ENCODE data around the gene NFIX.

The NFIX gene

DNA sequence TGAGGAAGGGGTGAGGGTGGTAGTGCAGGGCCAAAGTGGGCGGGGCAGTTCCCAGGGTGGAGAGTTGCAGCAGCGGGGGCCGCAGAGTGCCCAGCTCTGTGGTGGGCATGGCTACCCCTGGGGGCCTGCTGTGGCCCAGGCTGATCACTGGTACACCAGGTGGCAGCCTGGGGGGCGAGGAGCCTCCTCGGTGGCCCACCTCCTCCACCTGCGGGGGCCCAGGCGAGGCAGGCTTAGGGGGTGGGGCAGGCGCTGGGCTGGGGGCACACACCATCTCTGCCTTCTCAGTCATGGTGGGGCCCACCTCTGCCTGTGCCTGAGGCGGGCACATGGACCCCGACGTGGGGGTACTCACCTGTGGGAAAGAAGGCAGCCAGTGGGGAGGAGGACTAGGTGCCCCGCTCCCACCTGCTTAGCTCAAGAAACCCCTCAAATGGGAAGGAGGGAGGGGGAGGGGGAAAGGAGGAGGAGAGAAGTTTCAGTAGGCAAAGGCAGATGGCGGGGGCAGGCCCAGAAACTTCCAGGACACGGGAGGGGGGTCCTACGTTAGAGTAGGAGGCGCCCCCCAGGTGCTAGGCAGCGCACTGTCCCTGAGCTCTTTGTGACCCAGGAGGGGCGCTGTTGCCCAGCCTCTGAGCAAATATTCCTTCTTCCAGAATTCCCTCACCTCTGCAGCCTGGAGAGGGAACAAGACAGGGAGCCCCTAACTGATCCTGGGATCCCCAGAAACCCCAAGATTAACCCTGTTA, 105.7 kb downstream of the NFIX start:
- Histone ChIP-seq H3K9ac (ENCODE audit: low read depth, low read length) (no peak overlapping the region), H3K4me1 (ENCODE audit: insufficient read depth, low read length) (no peaks in the 10 kb centered on the region), H3K27ac (ENCODE audit: low read length) (no peak overlapping the region), H3K4me3 (ENCODE audit: low read length) (no peak overlapping the region), H3K27me3 (ENCODE audit: insufficient read depth, low read length) (peaks cover 75% of the 10 kb centered on the region), H3K9me3 (ENCODE audit: insufficient read depth, low read depth, low read length) (no peaks in the 10 kb centered on the region), H3K36me3 (ENCODE audit: insufficient read depth, low read depth, low read length) (no peaks in the 10 kb centered on the region; the same call in 1 of the 2 replicates)

DNA sequence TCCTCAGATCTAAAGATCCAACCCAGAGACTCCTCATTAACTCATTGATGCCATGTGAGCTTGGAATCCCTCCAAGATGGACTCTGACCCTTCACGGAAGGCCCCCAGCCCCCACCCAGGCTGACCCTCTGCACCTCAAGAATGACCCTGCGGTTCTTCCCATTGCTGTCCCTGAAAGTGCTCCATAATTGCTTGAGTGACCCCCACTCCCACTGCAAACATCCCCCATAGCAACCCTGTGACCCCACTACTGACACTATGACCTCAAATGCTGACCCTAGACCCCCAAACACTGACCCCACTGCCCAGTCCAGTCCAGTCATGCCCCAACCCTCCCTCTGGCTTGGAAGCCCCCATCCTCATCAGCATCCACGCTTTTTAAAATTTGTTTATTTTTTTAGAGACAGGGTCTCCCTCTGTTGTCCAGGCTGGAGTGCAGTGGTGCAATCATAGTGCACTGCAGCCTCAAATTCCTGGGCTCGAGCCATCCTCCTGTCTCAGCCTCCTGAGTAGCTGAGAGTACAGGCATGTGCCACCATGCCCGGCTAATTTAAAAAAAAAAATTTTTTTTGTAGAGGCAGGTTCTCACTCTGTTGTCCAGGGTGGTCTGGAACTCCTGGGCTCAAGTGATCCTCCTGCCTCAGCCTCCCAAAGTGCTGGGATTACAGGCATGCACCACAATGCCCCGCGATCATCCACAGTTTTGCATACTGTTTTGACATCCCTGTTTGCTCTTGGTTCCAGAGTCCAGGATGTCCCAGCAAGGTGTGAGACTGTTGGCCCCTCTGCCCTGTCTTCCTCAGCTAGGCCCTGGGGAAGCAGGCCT, 106.5 kb downstream of the NFIX start:
- H3K27ac ChIP-seq (ENCODE audit: low read length) = no peak overlapping the region
- H3K9me3 ChIP-seq (ENCODE audit: insufficient read depth, low read depth, low read length) = no peaks in the 10 kb centered on the region
- peaks cover 67% of the 10 kb centered on the region for H3K27me3 ChIP-seq (ENCODE audit: insufficient read depth, low read length)
- no peak overlapping the region for H3K4me3 ChIP-seq (ENCODE audit: low read length)
- H3K4me1 ChIP-seq (ENCODE audit: insufficient read depth, low read length) = no peaks in the 10 kb centered on the region
- H3K9ac ChIP-seq (ENCODE audit: low read depth, low read length) = no peak overlapping the region
- peaks cover 4% of the 10 kb centered on the region; the same call in 1 of the 2 replicates for H3K36me3 ChIP-seq (ENCODE audit: insufficient read depth, low read depth, low read length)

DNA sequence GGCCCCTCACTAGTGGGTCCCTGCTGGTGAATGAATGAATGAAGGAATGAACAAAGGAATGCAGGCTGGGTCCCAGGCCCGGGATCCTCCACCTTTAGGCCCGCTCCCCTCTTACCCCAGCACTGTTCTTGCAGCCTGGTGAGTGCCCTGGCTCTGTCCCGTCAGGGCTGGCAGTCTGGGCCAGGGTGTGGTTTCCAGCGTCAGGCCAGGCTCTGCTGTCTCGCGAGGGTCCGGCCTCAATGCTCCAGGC, 107.1 kb downstream of the NFIX start:
- Histone ChIP-seq H3K27ac (ENCODE audit: low read length) (no peak overlapping the region), H3K9me3 (ENCODE audit: insufficient read depth, low read depth, low read length) (no peaks in the 10 kb centered on the region), H3K4me3 (ENCODE audit: low read length) (peak overlapping the region; percentile 55; the same call in 1 of the 2 replicates), H3K9ac (ENCODE audit: low read depth, low read length) (no peak overlapping the region), H3K4me1 (ENCODE audit: insufficient read depth, low read length) (no peaks in the 10 kb centered on the region), H3K36me3 (ENCODE audit: insufficient read depth, low read depth, low read length) (peaks cover 7% of the 10 kb centered on the region; the same call in 1 of the 2 replicates), H3K27me3 (ENCODE audit: insufficient read depth, low read length) (peaks cover 62% of the 10 kb centered on the region)

DNA sequence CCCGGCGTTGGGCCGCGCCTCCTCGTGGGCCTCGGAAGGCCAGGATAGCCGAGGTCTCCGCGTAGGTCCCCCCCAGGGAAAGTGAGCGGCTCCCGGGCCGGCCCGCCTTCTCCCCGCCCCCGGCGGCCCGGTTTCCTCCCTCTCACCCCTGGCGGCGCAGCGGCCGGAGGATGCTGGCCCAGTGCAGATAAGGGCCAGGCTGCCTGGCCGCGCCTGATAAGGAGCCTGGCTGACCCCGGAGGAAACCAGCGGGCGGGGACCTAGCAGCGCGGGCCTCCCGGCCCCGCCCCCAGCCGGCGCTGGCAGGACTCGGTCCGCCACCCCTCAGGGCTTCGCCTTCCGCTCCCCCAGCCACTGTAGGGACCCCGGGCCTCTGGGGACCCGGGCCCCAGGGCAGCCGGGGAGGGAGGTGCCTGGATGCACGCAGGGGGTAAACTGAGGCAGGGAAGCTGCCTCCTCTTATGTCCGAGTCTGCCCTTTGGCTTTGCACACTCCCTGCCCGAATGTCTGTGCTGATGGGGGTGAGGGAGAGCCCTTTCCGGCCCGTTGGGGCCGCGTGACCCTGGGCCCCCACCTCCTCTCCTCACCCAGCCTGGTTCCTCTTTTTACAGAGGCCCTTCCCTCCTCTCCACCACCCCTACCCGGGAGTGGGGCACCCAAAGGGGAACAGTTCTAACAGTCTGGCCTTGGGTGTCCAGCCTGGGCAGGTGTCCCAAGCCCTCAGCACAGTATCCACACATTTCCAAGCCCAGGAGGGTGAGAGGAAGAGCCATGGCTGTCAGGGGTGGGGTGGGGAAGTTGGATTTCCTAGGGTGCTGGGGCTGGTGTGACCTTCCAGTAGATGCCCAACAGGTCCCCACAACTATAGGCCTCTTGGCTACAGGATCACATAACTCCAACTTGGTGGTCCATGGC, 107.6 kb downstream of the NFIX start, which contains the start of gene LYL1:
Gene LYL1, minus strand, starts transcription at position 193 of the 915 bp plus-strand sequence. CDS start 1,687 bp downstream, outside the sequence.
- peaks cover 56% of the 10 kb centered on the region for H3K27me3 ChIP-seq (ENCODE audit: insufficient read depth, low read length)
- no peaks in the 10 kb centered on the region for H3K9me3 ChIP-seq (ENCODE audit: insufficient read depth, low read depth, low read length)
- H3K36me3 ChIP-seq (ENCODE audit: insufficient read depth, low read depth, low read length) = peaks cover 11% of the 10 kb centered on the region; the same call in 1 of the 2 replicates
- H3K27ac ChIP-seq (ENCODE audit: low read length) = no peak within 1 kb of the TSS
- peak within 1 kb of the TSS; percentile 55; the same call in 1 of the 2 replicates for H3K4me3 ChIP-seq (ENCODE audit: low read length)
- no peaks in the 10 kb centered on the region for H3K4me1 ChIP-seq (ENCODE audit: insufficient read depth, low read length)
- no peak within 1 kb of the TSS for H3K9ac ChIP-seq (ENCODE audit: low read depth, low read length)

DNA sequence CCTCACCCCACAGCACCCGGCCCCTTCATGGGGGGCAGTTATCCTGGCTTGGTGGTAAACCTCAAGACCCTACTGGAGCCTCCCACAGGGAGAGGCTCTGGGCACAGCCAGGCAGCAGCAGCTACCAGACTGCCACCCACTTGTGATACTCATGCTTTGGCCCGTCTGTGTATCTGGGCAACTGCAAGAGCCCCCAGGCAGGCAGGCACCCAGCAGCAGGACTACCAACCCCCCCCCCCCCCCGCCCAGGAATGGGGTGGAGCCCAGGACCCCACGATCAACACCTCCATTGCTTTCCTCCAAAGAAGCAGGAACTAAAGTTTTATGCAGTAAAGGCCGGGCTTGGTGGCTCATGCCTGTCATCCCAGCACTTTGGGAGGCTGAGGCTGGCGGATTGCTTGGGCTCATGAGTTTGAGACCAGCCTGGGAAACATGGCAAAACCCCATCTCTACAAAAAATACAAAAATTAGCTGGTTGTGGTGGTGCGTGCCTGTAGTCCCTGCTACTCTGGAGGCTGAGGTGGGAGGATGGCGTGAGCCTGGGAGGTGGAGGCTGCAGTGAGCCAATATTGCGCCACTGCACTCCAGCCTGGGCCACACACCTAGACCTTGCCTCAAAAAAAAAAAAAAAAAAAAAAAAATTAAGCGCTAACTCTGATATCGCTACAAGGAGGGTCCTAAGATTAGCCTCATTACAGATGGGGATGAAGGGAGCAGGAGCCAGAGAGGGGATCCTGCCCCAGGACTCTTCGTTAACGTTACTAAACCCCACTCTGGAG, 108.5 kb downstream of the NFIX start:
- no peak overlapping the region for H3K27ac ChIP-seq (ENCODE audit: low read length)
- peaks cover 11% of the 10 kb centered on the region for H3K36me3 ChIP-seq (ENCODE audit: insufficient read depth, low read depth, low read length)
- H3K27me3 ChIP-seq (ENCODE audit: insufficient read depth, low read length) = peaks cover 48% of the 10 kb centered on the region
- no peaks in the 10 kb centered on the region for H3K9me3 ChIP-seq (ENCODE audit: insufficient read depth, low read depth, low read length)
- H3K4me1 ChIP-seq (ENCODE audit: insufficient read depth, low read length) = no peaks in the 10 kb centered on the region
- H3K9ac ChIP-seq (ENCODE audit: low read depth, low read length) = no peak overlapping the region
- H3K4me3 ChIP-seq (ENCODE audit: low read length) = no peak overlapping the region

DNA sequence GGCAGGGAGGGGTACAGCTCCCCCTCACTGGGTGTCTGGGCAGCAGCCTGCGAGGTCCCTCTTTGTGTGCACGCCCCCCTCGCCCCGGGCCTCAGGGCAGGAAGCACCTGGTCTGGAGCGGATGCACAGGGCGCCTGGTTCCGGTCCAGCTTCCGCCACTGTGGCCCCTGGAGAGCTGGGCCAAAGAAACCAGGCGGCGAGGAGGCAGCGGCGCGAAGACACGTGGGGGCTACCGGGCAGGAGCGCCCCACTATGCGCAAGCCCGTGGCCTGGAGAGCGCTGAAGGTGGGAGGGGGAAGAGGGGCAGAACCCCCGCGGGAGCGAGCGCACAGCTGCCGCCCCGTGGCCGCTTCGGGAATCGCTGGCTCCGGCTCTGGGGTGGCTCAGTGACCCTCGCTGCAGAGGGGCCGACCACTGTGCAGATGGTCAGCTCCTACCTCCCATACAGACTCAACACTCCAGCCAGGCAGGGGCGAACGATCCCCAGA, 109.1 kb downstream of the NFIX start:
- Histone ChIP-seq H3K9ac (ENCODE audit: low read depth, low read length) (no peak overlapping the region), H3K27me3 (ENCODE audit: insufficient read depth, low read length) (peaks cover 41% of the 10 kb centered on the region), H3K4me3 (ENCODE audit: low read length) (no peak overlapping the region), H3K4me1 (ENCODE audit: insufficient read depth, low read length) (no peaks in the 10 kb centered on the region), H3K9me3 (ENCODE audit: insufficient read depth, low read depth, low read length) (no peaks in the 10 kb centered on the region), H3K36me3 (ENCODE audit: insufficient read depth, low read depth, low read length) (peaks cover 17% of the 10 kb centered on the region), H3K27ac (ENCODE audit: low read length) (no peak overlapping the region)

DNA sequence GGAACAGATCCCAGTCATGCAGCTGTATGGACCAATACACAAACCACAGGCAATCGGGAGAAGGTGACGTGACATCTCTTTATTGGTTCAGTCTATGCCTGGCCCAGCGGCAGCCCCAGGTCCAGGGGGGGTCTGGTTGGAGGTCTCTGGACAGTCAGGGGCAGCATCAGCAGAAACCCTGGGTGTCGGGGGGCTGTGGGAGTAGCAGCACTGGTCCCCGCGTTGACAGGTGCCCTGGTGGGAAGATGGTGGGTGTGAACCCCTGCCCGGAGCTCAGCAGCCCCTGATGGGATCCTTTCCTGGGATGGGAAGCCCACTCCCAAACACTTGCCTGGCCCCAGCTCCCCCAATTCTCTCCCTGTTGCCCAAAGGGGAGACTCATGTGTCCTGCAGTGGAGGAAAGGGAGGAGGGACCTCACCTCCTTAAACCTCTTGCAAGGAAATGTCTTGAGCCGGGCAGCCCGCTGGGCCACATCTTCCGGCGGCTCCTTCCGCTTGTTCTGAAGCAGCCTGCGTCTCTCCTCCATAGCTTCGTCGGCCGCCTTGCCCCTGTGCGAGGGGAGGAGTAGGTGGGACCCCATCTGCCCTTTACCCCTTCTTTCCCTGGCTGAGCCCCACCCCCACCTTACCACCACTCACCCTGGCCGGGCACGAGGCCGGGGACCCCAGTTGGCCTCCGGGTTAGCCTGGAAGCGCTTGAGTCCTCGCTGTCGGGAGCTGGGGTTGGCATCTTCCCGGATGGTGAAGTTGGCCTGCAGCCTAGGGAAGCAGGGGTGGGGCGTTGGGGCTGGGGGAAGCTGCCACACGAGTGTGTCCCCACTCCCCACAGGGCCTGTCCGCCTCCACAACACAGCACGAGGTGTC, 109.8 kb downstream of the NFIX start:
- Histone ChIP-seq H3K4me1 (ENCODE audit: insufficient read depth, low read length) (no peaks in the 10 kb centered on the region), H3K27me3 (ENCODE audit: insufficient read depth, low read length) (peaks cover 35% of the 10 kb centered on the region), H3K36me3 (ENCODE audit: insufficient read depth, low read depth, low read length) (peaks cover 24% of the 10 kb centered on the region), H3K9me3 (ENCODE audit: insufficient read depth, low read depth, low read length) (no peaks in the 10 kb centered on the region), H3K4me3 (ENCODE audit: low read length) (no peak overlapping the region), H3K9ac (ENCODE audit: low read depth, low read length) (no peak overlapping the region), H3K27ac (ENCODE audit: low read length) (no peak overlapping the region)

DNA sequence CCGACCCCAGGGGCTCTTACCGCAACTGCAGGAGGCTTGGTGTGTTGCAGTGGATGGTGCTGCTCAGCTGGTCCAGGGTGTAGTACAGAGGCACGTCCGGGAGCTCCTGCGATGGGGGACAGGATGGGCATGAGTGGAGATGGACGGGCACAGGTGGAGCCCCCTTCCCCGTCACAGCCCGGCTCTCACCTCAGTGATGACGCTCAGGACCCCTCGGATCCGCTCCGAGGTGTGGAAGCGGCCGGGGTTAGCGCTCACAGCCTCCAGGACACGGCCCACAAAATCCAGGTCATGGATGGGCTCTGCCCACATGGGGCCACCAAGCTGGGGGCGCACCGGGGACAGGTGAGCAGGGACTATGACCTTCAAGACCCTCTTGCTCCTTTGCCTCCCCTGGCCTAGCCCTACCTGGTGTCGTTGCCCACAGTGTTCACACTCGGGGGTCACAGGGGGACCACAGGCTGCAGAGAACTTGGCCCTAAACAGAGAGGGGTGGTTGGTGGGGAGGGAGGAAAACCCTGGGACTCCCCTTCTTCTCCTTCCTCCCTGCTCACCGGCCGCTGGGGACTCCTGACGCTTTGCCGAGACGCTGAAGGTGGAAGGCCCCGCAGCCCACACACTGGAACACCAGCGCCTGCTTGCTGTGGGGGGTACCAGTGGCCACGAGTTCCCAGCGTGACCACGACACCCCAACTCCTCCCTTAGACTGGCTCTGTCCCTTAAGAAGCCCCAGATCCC, 114.3 kb downstream of the NFIX start:
- no peaks in the 10 kb centered on the region for H3K9me3 ChIP-seq (ENCODE audit: insufficient read depth, low read depth, low read length)
- H3K4me1 ChIP-seq (ENCODE audit: insufficient read depth, low read length) = no peaks in the 10 kb centered on the region
- H3K4me3 ChIP-seq (ENCODE audit: low read length) = no peak overlapping the region
- H3K27me3 ChIP-seq (ENCODE audit: insufficient read depth, low read length) = no peaks in the 10 kb centered on the region
- H3K36me3 ChIP-seq (ENCODE audit: insufficient read depth, low read depth, low read length) = peaks cover 45% of the 10 kb centered on the region
- no peak overlapping the region for H3K27ac ChIP-seq (ENCODE audit: low read length)
- H3K9ac ChIP-seq (ENCODE audit: low read depth, low read length) = no peak overlapping the region

DNA sequence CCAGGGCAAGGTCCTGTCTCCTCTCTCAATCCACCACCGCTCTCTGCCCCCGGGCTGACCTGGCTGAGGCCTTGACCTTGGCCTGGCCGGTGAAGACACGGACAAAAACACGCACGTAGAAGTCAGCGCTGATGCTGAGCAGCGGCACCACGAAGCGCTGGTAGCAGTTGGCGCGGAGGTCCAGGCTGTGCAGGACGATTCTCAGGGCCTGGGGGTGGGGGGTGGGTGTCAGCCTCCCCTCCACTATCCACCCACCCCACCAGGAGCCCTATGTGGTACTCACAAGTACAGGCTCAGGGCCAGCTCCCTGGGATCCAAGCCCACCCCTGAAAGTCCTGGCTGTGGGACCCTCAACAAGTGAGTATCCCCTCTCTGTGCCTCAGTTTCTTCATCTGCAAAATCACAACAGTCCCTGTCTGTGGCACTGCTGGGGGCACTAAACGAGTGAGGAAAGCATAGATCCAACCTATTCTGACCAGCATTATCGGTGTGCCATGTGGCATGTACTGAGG, 114.9 kb downstream of the NFIX start:
- Histone ChIP-seq H3K27ac (ENCODE audit: low read length) (no peak overlapping the region), H3K36me3 (ENCODE audit: insufficient read depth, low read depth, low read length) (peaks cover 52% of the 10 kb centered on the region)

More for the DNA sequence above, 114.9 kb downstream of the NFIX start:
- H3K27me3 ChIP-seq (ENCODE audit: insufficient read depth, low read length) = no peaks in the 10 kb centered on the region
- no peaks in the 10 kb centered on the region for H3K9me3 ChIP-seq (ENCODE audit: insufficient read depth, low read depth, low read length)
- no peak overlapping the region for H3K9ac ChIP-seq (ENCODE audit: low read depth, low read length)
- H3K4me1 ChIP-seq (ENCODE audit: insufficient read depth, low read length) = no peaks in the 10 kb centered on the region
- no peak overlapping the region for H3K4me3 ChIP-seq (ENCODE audit: low read length)

Measured in iPS-20b (cell line).